WERI-Rb-1 (cell line): Measurements from ENCODE around the gene IL1B.

Experiments
- DNase-seq: peaks from one replicate; pipeline ENCODE4 v3.0.0-alpha.2; 2020
- H3K27ac ChIP-seq: fragments of 250-450 bp; sonication (Bioruptor Pico); 2 replicates; pipeline ENCODE4 v1.5.1; 2020; ENCODE audit warnings: mild to moderate bottlenecking, moderate library complexity
- H3K27me3 ChIP-seq: fragments of 250-450 bp; sonication (Bioruptor Pico); 2 replicates; pipeline ENCODE4 v1.5.1; 2021; ENCODE audit warnings: mild to moderate bottlenecking, low read depth, moderate library complexity; ENCODE audit not compliant: insufficient read depth, severe bottlenecking
- H3K36me3 ChIP-seq: fragments of 250-450 bp; sonication (Bioruptor Pico); 2 replicates; pipeline ENCODE4 v1.5.1; 2020; ENCODE audit warnings: mild to moderate bottlenecking, moderate library complexity
- H3K4me3 ChIP-seq: 2 replicates; pipeline ENCODE4 v1.5.1; 2011; ENCODE audit warnings: low read depth, mild to moderate bottlenecking, control low read depth, low read length
- H3K9me3 ChIP-seq: fragments of 250-450 bp; sonication (Bioruptor Pico); 2 replicates; pipeline ENCODE4 v1.5.1; 2021; ENCODE audit warnings: mild to moderate bottlenecking, moderate library complexity; ENCODE audit not compliant: severe bottlenecking
- CTCF ChIP-seq: IDR thresholded peaks from 2 replicates; pipeline ENCODE4 v1.5.1; 2011; ENCODE audit warnings: low read depth, mild to moderate bottlenecking, control low read depth, inconsistent platforms, low read length

Gene IL1B

GRCh38 chr2:112876257-112876970, 39.8 kb upstream of the IL1B start:
- Histone ChIP-seq H3K27me3 (no peaks in the 10 kb centered on the region), H3K9me3 (no peaks in the 10 kb centered on the region), H3K27ac (no peak overlapping the region), H3K36me3 (no peaks in the 10 kb centered on the region), H3K4me3 (no peak overlapping the region)
- DNase-seq = no peak
- TF ChIP-seq CTCF = no peak

GRCh38 chr2:112870841-112871835, 34.6 kb upstream of the IL1B start:
- TF ChIP-seq CTCF = no peak
- Histone ChIP-seq H3K36me3 (no peaks in the 10 kb centered on the region), H3K27ac (no peak overlapping the region), H3K4me3 (no peak overlapping the region), H3K9me3 (peaks cover 1% of the 10 kb centered on the region), H3K27me3 (no peaks in the 10 kb centered on the region)
- no peak for DNase-seq

- H3K4me3 ChIP-seq = no peak overlapping the region
- H3K9me3 ChIP-seq = peaks cover 8% of the 10 kb centered on the region
- no peaks in the 10 kb centered on the region for H3K36me3 ChIP-seq
- no peak overlapping the region for H3K27ac ChIP-seq
- no peak for TF ChIP-seq CTCF
- no peak for DNase-seq
- H3K27me3 ChIP-seq = no peaks in the 10 kb centered on the region
These were observed 32.8 kb upstream of the IL1B start for GRCh38 chr2:112869258-112869842.

DNA sequence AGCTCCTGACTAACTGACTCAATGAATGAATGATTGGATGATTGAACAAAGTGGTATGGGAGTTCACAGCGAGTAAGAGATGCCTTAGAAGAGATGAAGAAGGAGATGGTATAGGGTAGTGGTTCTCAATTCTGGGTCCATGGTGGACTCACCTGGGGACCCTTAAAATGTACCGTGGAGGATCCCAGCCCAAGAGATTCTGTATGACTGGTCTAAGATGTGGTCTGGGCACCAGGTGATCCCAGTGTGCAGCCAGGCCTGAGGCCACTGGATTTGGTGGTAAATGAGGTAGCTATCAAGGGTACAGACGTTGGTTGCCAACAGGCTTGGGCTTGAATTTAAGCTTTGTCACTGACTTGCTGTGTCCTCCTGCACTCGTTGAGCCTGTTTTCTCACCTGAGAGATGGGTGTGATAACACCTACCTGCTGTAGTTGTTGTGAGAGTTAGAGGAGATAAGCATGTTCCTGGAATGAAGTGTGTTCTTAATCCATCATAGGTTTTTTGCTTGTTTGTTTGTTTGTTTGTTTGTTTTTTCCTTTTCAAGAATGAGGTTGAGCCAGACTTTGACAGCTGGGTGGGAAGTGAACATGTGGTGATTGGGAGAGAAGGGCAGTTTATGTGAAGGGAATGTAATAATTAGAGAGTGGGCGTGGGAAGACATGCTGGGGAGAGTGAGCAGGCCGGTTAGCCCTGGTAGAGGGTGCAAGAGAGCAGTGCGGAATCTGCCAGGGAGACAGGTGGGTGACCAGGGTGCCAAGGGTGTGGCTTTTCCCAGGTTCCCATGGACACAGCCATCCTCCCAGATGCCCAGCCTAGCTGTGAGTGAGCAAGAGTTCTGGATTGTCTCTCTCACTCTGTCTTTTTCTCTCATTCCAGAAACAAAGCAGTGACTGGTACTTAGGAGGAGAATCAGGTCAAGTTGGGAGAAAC, 31.4 kb upstream of the IL1B start:
- no peak for TF ChIP-seq CTCF
- H3K27ac ChIP-seq = no peak overlapping the region
- no peaks in the 10 kb centered on the region for H3K36me3 ChIP-seq
- peaks cover 8% of the 10 kb centered on the region for H3K9me3 ChIP-seq
- H3K4me3 ChIP-seq = no peak overlapping the region
- no peaks in the 10 kb centered on the region for H3K27me3 ChIP-seq
- no peak for DNase-seq

GRCh38 chr2:112866128-112866835, 29.7 kb upstream of the IL1B start:
- no peak for DNase-seq

More at GRCh38 chr2:112866128-112866835, 29.7 kb upstream of the IL1B start:
- Histone ChIP-seq H3K27ac (no peak overlapping the region), H3K4me3 (no peak overlapping the region), H3K9me3 (peaks cover 16% of the 10 kb centered on the region), H3K36me3 (no peaks in the 10 kb centered on the region), H3K27me3 (no peaks in the 10 kb centered on the region)
- no peak for TF ChIP-seq CTCF
